Trophoblast cell (in vitro differentiated cells and primary cell): ENCODE results near the gene ZKSCAN4.

Experiments used
- DNase-seq, 2 donors: peaks; one replicate each; pipeline ENCODE4 v3.0.0-alpha.2; 2016
- H2AFZ ChIP-seq: 2 replicates; pipeline ENCODE4 v1.6.1; 2013; ENCODE audit warnings: low read length, moderate library complexity, mild to moderate bottlenecking; ENCODE audit not compliant: insufficient read depth, poor library complexity
- H2AK5ac ChIP-seq: 2 replicates; pipeline ENCODE4 v1.6.1; 2013; ENCODE audit warnings: mild to moderate bottlenecking, low read length
- H2BK120ac ChIP-seq: 2 replicates; pipeline ENCODE4 v1.6.1; 2013; ENCODE audit warnings: low read length, mild to moderate bottlenecking, moderate library complexity; ENCODE audit not compliant: insufficient read depth, poor library complexity
- H2BK12ac ChIP-seq: 2 replicates; pipeline ENCODE4 v1.6.1; 2013; ENCODE audit warnings: mild to moderate bottlenecking, low read length, moderate library complexity
- H2BK5ac ChIP-seq: 2 replicates; pipeline ENCODE4 v1.6.1; 2013; ENCODE audit warnings: low read length, low read depth, moderate library complexity, mild to moderate bottlenecking; ENCODE audit not compliant: poor library complexity
- H3K14ac ChIP-seq: 2 replicates; pipeline ENCODE4 v1.6.1; 2013; ENCODE audit warnings: mild to moderate bottlenecking, low read length
- H3K18ac ChIP-seq: 2 replicates; pipeline ENCODE4 v1.6.1; 2013; ENCODE audit warnings: mild to moderate bottlenecking, low read length
- H3K23ac ChIP-seq: 2 replicates; pipeline ENCODE4 v1.6.1; 2013; ENCODE audit warnings: low read length
- H3K27ac ChIP-seq: 2 replicates; pipeline ENCODE4 v1.5.1; 2013; ENCODE audit warnings: low read depth, mild to moderate bottlenecking, inconsistent platforms, low read length, moderate library complexity
- H3K27me3 ChIP-seq: 2 replicates; pipeline ENCODE4 v1.6.1; 2013; ENCODE audit warnings: inconsistent platforms, mild to moderate bottlenecking, low read length, moderate library complexity; ENCODE audit not compliant: insufficient read depth
- H3K36me3 ChIP-seq, 2 experiments: 1 replicate in 1 of 2; 2 replicates in 1 of 2; pipeline ENCODE4 v1.6.1; 2013; ENCODE audit warnings: low read length in 2 of 2, mild to moderate bottlenecking in 2 of 2, moderate library complexity in 1 of 2; ENCODE audit not compliant: insufficient read depth in 2 of 2, control insufficient read depth in 1 of 2
- H3K4ac ChIP-seq: 2 replicates; pipeline ENCODE4 v1.6.1; 2013; ENCODE audit warnings: low read depth, mild to moderate bottlenecking, low read length, moderate library complexity
- H3K4me1 ChIP-seq, 2 experiments: 1 replicate in 1 of 2; 2 replicates in 1 of 2; pipeline ENCODE4 v1.6.1; 2013; ENCODE audit warnings: low read length in 2 of 2, mild to moderate bottlenecking in 2 of 2, moderate library complexity in 1 of 2; ENCODE audit not compliant: insufficient read depth in 2 of 2, control insufficient read depth in 1 of 2
- H3K4me2 ChIP-seq: 2 replicates; pipeline ENCODE4 v1.6.1; 2013; ENCODE audit warnings: inconsistent platforms, mild to moderate bottlenecking, low read length, moderate library complexity
- H3K4me3 ChIP-seq: 2 replicates; pipeline ENCODE4 v1.5.1; 2013; ENCODE audit warnings: mild to moderate bottlenecking, low read depth, low read length, inconsistent platforms
- H3K79me1 ChIP-seq: one replicate; pipeline ENCODE4 v1.6.1; 2013; ENCODE audit warnings: low read length
- H3K79me2 ChIP-seq: 2 replicates; pipeline ENCODE4 v1.6.1; 2013; ENCODE audit warnings: low read length, mild to moderate bottlenecking; ENCODE audit not compliant: control insufficient read depth, insufficient read depth, poor library complexity
- H3K9ac ChIP-seq: 2 replicates; pipeline ENCODE4 v1.6.1; 2013; ENCODE audit warnings: mild to moderate bottlenecking, low read length
- H3K9me3 ChIP-seq: 2 replicates; pipeline ENCODE4 v1.6.1; 2013; ENCODE audit warnings: low read depth, mild to moderate bottlenecking, control low read depth, inconsistent platforms, low read length; ENCODE audit not compliant: insufficient read depth
- H4K12ac ChIP-seq: 2 replicates; pipeline ENCODE4 v1.6.1; 2013; ENCODE audit warnings: low read depth, mild to moderate bottlenecking, low read length, moderate library complexity
- H4K8ac ChIP-seq: 2 replicates; pipeline ENCODE4 v1.6.1; 2013; ENCODE audit warnings: low read depth, mild to moderate bottlenecking, low read length, moderate library complexity
- H4K91ac ChIP-seq: one replicate; pipeline ENCODE4 v1.6.1; 2013; ENCODE audit warnings: low read depth, mild to moderate bottlenecking, low read length, moderate library complexity
- WGBS: extraction: QIAGEN DNeasy Blood & Tissue Kit; methylation state at CpG from one replicate; pipeline ENCODE4 v1.1.7; 2013; ENCODE audit warnings: missing lambda C conversion rate; ENCODE audit not compliant: insufficient read length, insufficient coverage; ENCODE audit errors: extremely low coverage; 5-methylcytosine and 5-hydroxymethylcytosine counted together

The ZKSCAN4 gene

GRCh38 chr6:28239636-28240035 lies 12.4 kb downstream of the ZKSCAN4 start:
- Histone ChIP-seq H2BK5ac (no peak overlapping the region), H3K27me3 (no peaks in the 10 kb centered on the region), H3K18ac (no peak overlapping the region), H3K23ac (no peak overlapping the region), H3K4me3 (no peak overlapping the region), H2AK5ac (no peak overlapping the region), H3K79me2 (no peaks in the 10 kb centered on the region), H2BK120ac (no peak overlapping the region), H4K12ac (no peak overlapping the region), H3K27ac (no peak overlapping the region), H3K4me1 (no peaks in the 10 kb centered on the region), H4K91ac (no peak overlapping the region), H2BK12ac (no peak overlapping the region), H3K14ac (no peak overlapping the region), H4K8ac (no peak overlapping the region), H3K9ac (no peak overlapping the region), H3K9me3 (peaks cover 3% of the 10 kb centered on the region), H3K4ac (no peak overlapping the region), H3K36me3 (peaks cover 5 to 8% of the 10 kb centered on the region in 2 experiments), H3K79me1 (no peaks in the 10 kb centered on the region), H2AFZ (no peak overlapping the region), H3K4me2 (no peak overlapping the region)
- no peak for DNase-seq
- no CpG with 5 or more reads among the region's 1 CpG for WGBS

DNA sequence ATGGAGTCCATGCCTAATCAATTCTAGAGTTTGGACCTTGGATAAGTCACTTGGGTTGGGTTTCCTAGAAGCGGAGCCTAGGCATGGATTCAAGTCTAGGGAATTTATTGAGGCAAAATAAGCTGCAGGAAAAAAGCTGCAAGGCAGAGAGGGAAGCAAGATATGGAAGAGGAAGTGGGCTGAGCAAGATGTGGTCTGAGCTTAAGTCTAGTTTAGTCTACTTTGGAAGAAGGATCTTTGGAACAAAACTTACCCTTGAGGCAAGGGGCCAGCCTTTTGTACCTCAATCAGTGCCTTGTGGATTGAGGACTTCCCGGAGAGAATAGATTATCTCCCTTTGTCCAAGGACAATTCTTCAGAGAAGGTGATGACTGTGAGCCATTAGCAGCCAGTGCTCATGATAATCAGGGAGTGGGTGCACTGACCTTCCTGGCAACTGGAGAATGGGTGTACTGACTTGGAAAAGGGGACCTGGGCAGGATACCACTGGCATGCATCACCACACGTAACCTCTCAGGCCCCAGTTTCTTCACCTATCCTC lies 16.1 kb downstream of the ZKSCAN4 start:
- Histone ChIP-seq H4K8ac (no peak overlapping the region), H2BK120ac (no peak overlapping the region), H2AK5ac (no peak overlapping the region), H4K12ac (no peak overlapping the region), H3K79me1 (no peaks in the 10 kb centered on the region), H2BK12ac (no peak overlapping the region), H4K91ac (no peak overlapping the region), H3K4me2 (no peak overlapping the region), H2AFZ (no peak overlapping the region), H3K23ac (no peak overlapping the region), H3K36me3 (peaks cover 17 to 32% of the 10 kb centered on the region in 2 experiments), H3K14ac (no peak overlapping the region), H3K4me3 (no peak overlapping the region), H2BK5ac (no peak overlapping the region), H3K4ac (no peak overlapping the region), H3K9me3 (peaks cover 3% of the 10 kb centered on the region), H3K79me2 (no peaks in the 10 kb centered on the region), H3K9ac (no peak overlapping the region), H3K4me1 (no peaks in the 10 kb centered on the region), H3K27me3 (no peaks in the 10 kb centered on the region), H3K27ac (no peak overlapping the region), H3K18ac (no peak overlapping the region)
- WGBS = no CpG with 5 or more reads among the region's 3 CpGs
- no peak for DNase-seq

GRCh38 chr6:28232785-28233184 lies 19.3 kb downstream of the ZKSCAN4 start:
- H4K91ac ChIP-seq = no peak overlapping the region
- H2AK5ac ChIP-seq = no peak overlapping the region
- no peaks in the 10 kb centered on the region for H3K4me1 ChIP-seq
- H4K12ac ChIP-seq = no peak overlapping the region
- H3K4me3 ChIP-seq = peak overlapping the region; percentile 16
- H3K79me1 ChIP-seq = no peaks in the 10 kb centered on the region
- H3K27me3 ChIP-seq = no peaks in the 10 kb centered on the region
- no peak overlapping the region for H3K23ac ChIP-seq
- H3K27ac ChIP-seq = no peak overlapping the region
- H2BK120ac ChIP-seq = no peak overlapping the region
- no peak overlapping the region for H3K18ac ChIP-seq
- no peaks in the 10 kb centered on the region for H3K79me2 ChIP-seq
- no peak overlapping the region for H2AFZ ChIP-seq
- no peak overlapping the region for H3K9ac ChIP-seq
- no peak overlapping the region for H3K4ac ChIP-seq
- no peak overlapping the region for H4K8ac ChIP-seq
- no CpG with 5 or more reads among the region's 11 CpGs for WGBS
- peaks cover 22 to 43% of the 10 kb centered on the region in 2 experiments for H3K36me3 ChIP-seq
- H2BK5ac ChIP-seq = no peak overlapping the region
- DNase-seq = no peak
- peaks cover 1% of the 10 kb centered on the region for H3K9me3 ChIP-seq
- H2BK12ac ChIP-seq = no peak overlapping the region
- H3K4me2 ChIP-seq = no peak overlapping the region
- H3K14ac ChIP-seq = no peak overlapping the region

GRCh38 chr6:28226460-28226859 lies 25.6 kb downstream of the ZKSCAN4 start:
- peaks cover 2% of the 10 kb centered on the region for H3K79me2 ChIP-seq
- H3K4ac ChIP-seq = no peak overlapping the region
- no peak for DNase-seq
- no peak overlapping the region for H3K18ac ChIP-seq
- H3K79me1 ChIP-seq = peaks cover 4% of the 10 kb centered on the region
- no peak overlapping the region for H3K4me2 ChIP-seq
- no peak overlapping the region for H4K8ac ChIP-seq
- peaks cover 14 to 25% of the 10 kb centered on the region in 2 experiments for H3K36me3 ChIP-seq
- no peak overlapping the region for H2BK5ac ChIP-seq
- no peak overlapping the region for H3K14ac ChIP-seq
- no peak overlapping the region for H3K4me3 ChIP-seq
- H2AK5ac ChIP-seq = no peak overlapping the region
- H2AFZ ChIP-seq = no peak overlapping the region
- H2BK120ac ChIP-seq = no peak overlapping the region
- H3K23ac ChIP-seq = no peak overlapping the region
- H4K91ac ChIP-seq = no peak overlapping the region
- peaks cover 0 to 2% of the 10 kb centered on the region in 2 experiments for H3K4me1 ChIP-seq
- H3K9ac ChIP-seq = no peak overlapping the region
- H3K27me3 ChIP-seq = peaks cover 2% of the 10 kb centered on the region
- H4K12ac ChIP-seq = no peak overlapping the region
- H3K27ac ChIP-seq = no peak overlapping the region
- no peak overlapping the region for H2BK12ac ChIP-seq
- no peaks in the 10 kb centered on the region for H3K9me3 ChIP-seq
- no CpG with 5 or more reads among the region's 2 CpGs for WGBS
